HepG2 (cell line): ENCODE results near the gene FETUB. TPM values are rescaled to one million over a fixed set of nuclear protein-coding genes. Genes with fewer than 3 reads are reported as not detected.

ENCODE experiments used
- CHD4 ChIP-seq: fragments of 200-600 bp; sonication (generic); IDR thresholded peaks from 2 replicates; pipeline ENCODE4 v1.7.0; 2017; ENCODE audit warnings: mild to moderate bottlenecking, low read length, borderline replicate concordance
- EEA1 ChIP-seq: sonication (generic); formaldehyde crosslinking; IDR thresholded peaks from 2 replicates; pipeline ENCODE4 v1.5.1; 2020; ENCODE audit warnings: mild to moderate bottlenecking, missing genetic modification reagents, borderline replicate concordance
- EED ChIP-seq: sonication (generic); formaldehyde crosslinking; IDR thresholded peaks from 2 replicates; pipeline ENCODE4 v1.5.0; 2020; ENCODE audit warnings: mild to moderate bottlenecking, missing genetic modification reagents
- GABPA ChIP-seq, 2 experiments: IDR thresholded peaks; 2 replicates each; pipeline ENCODE4 v1.6.1; 2011 to 2016; ENCODE audit warnings: low read depth in 2 of 2, low read length in 1 of 2, missing biosample characterization in 1 of 2, missing genetic modification characterization in 1 of 2
- IKZF1 ChIP-seq: fragments of 450-650 bp; IDR thresholded peaks from 2 replicates; pipeline ENCODE4 v1.7.1; 2016
- ISX ChIP-seq: sonication (generic); formaldehyde crosslinking; conservative IDR thresholded peaks from 2 replicates; pipeline ENCODE4 v1.5.0; 2020; ENCODE audit warnings: missing genetic modification reagents
- MEIS2 ChIP-seq: sonication (generic); formaldehyde crosslinking; IDR thresholded peaks from 2 replicates; pipeline ENCODE4 v1.9.0; 2021; ENCODE audit warnings: mild to moderate bottlenecking, missing genetic modification reagents
- MXD3 ChIP-seq: IDR thresholded peaks from 2 replicates; pipeline ENCODE4 v1.6.1; 2016; ENCODE audit warnings: mild to moderate bottlenecking, missing biosample characterization, missing genetic modification reagents
- NFE2L2 ChIP-seq: fragments of 150-350 bp; IDR thresholded peaks from 2 replicates; pipeline ENCODE4 v1.6.1; 2014; ENCODE audit warnings: low read length
- NFKBIZ ChIP-seq: IDR thresholded peaks from 2 replicates; pipeline ENCODE4 v1.6.1; 2018; ENCODE audit warnings: missing genetic modification reagents, missing compliant biosample characterization
- PAF1 ChIP-seq: IDR thresholded peaks from 2 replicates; pipeline ENCODE4 v1.6.1; 2016; ENCODE audit warnings: missing genetic modification reagents, missing compliant biosample characterization
- REPIN1 ChIP-seq: sonication (generic); formaldehyde crosslinking; IDR thresholded peaks from 2 replicates; pipeline ENCODE4 v1.8.0; 2022; ENCODE audit warnings: missing genetic modification reagents, low read depth, mild to moderate bottlenecking, borderline replicate concordance
- THYN1 ChIP-seq: sonication (generic); formaldehyde crosslinking; IDR thresholded peaks from 2 replicates; pipeline ENCODE4 v1.8.1; 2023; ENCODE audit warnings: low read depth, mild to moderate bottlenecking, moderate library complexity, missing genetic modification reagents, borderline replicate concordance
- U2AF1 ChIP-seq: fragments of 200-400 bp; formaldehyde crosslinking; optimal IDR thresholded peaks from 2 replicates; pipeline ENCODE3; 2017; ENCODE audit warnings: mild to moderate bottlenecking, low read depth, low read length
- ZBTB20 ChIP-seq: sonication (generic); formaldehyde crosslinking; IDR thresholded peaks from 2 replicates; pipeline ENCODE4 v1.8.1; 2023; ENCODE audit warnings: missing genetic modification reagents, low read depth, mild to moderate bottlenecking, borderline replicate concordance
- ZFP62 ChIP-seq: sonication (generic); formaldehyde crosslinking; IDR thresholded peaks from 2 replicates; pipeline ENCODE4 v1.4.0; 2020; ENCODE audit warnings: missing genetic modification reagents
- ZNF224 ChIP-seq: sonication (generic); formaldehyde crosslinking; IDR thresholded peaks from 2 replicates; pipeline ENCODE4 v1.5.0; 2020; ENCODE audit warnings: mild to moderate bottlenecking, missing genetic modification reagents
- ZNF256 ChIP-seq: sonication (generic); formaldehyde crosslinking; conservative IDR thresholded peaks from 2 replicates; pipeline ENCODE4 v1.4.0; 2020; ENCODE audit warnings: missing genetic modification reagents
- ZNF276 ChIP-seq: sonication (generic); formaldehyde crosslinking; IDR thresholded peaks from 2 replicates; pipeline ENCODE4 v1.4.0; 2020; ENCODE audit warnings: mild to moderate bottlenecking, low read depth, missing genetic modification reagents
- ZNF335 ChIP-seq: sonication (generic); formaldehyde crosslinking; IDR thresholded peaks from 2 replicates; pipeline ENCODE4 v1.4.0; 2020; ENCODE audit warnings: missing genetic modification reagents
- polyA plus RNA-seq, 8 experiments: library from polyadenylated mRNA; depleted of rRNA in 3 of 8; stranded (reverse) in 7 of 8; unstranded in 1 of 8; fragments of >200 nt; fragmentation: Illumina TruSeq in 4 of 8; extraction: Trizol in 4 of 8; gene quantifications; 2 replicates each; pipeline versions ENCODE4 v1.2.1 to v1.2.3, GENCODE V29; 2011 to 2016; ENCODE audit warnings: low read depth in 4 of 8, missing spikeins in 1 of 8, mixed read lengths in 1 of 8; ENCODE audit not compliant: insufficient read depth in 1 of 8
- total RNA-seq, 5 experiments: library from RNA; depleted of rRNA; stranded (reverse); fragments of >200 nt; fragmentation: Illumina TruSeq; extraction: Trizol; gene quantifications; 2 replicates each; pipeline ENCODE4 v1.2.3, GENCODE V29; 2016; ENCODE audit warnings: low read depth in 1 of 5
- TF ChIP-seq, protein P1 (sequence below): sonication (generic); formaldehyde crosslinking; IDR thresholded peaks from 2 replicates; pipeline ENCODE4 v1.8.0; 2022; ENCODE audit warnings: missing genetic modification reagents, mild to moderate bottlenecking, moderate library complexity, borderline replicate concordance
- TF ChIP-seq, protein P2 (sequence below): sonication (generic); formaldehyde crosslinking; IDR thresholded peaks from 2 replicates; pipeline ENCODE4 v1.8.0; 2022; ENCODE audit warnings: low read depth, missing genetic modification reagents
- TF ChIP-seq, protein P3 (sequence below): sonication (generic); formaldehyde crosslinking; IDR thresholded peaks from 2 replicates; pipeline ENCODE4 v1.8.1; 2023; ENCODE audit warnings: mild to moderate bottlenecking, missing genetic modification reagents, borderline replicate concordance

FETUB gene
- total and polyA plus RNA-seq, 2 of the 13 experiments (the other 11 are each of a cell fraction or from before 2014, with no cell fraction given) = 2.1 to 4.4 TPM

- TF ChIP-seq, protein P1, sequence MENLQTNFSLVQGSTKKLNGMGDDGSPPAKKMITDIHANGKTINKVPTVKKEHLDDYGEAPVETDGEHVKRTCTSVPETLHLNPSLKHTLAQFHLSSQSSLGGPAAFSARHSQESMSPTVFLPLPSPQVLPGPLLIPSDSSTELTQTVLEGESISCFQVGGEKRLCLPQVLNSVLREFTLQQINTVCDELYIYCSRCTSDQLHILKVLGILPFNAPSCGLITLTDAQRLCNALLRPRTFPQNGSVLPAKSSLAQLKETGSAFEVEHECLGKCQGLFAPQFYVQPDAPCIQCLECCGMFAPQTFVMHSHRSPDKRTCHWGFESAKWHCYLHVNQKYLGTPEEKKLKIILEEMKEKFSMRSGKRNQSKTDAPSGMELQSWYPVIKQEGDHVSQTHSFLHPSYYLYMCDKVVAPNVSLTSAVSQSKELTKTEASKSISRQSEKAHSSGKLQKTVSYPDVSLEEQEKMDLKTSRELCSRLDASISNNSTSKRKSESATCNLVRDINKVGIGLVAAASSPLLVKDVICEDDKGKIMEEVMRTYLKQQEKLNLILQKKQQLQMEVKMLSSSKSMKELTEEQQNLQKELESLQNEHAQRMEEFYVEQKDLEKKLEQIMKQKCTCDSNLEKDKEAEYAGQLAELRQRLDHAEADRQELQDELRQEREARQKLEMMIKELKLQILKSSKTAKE = peak; percentile 81
- TF ChIP-seq ZNF256 (CRISPR knock-in tag) = peak; percentile 49; the same call in 1 of the 2 replicates
- TF ChIP-seq IKZF1 = no peak
- TF ChIP-seq MEIS2 (CRISPR knock-in tag) = peak; percentile 95
- TF ChIP-seq REPIN1 (CRISPR knock-in tag) = peak; percentile 98
- TF ChIP-seq ZNF276 = peak; percentile 87
- TF ChIP-seq ZNF335 = 0 out of 2 replicates have a peak, but pooled peaks have one; percentile 41
- TF ChIP-seq CHD4 = no peak
- TF ChIP-seq THYN1 (CRISPR knock-in tag) = no peak
- TF ChIP-seq NFKBIZ = peak; percentile 86
- no peak for TF ChIP-seq ZNF224 (CRISPR knock-in tag)
- no peak for TF ChIP-seq GABPA (IDR thresholded peaks at IDR 0.05; ENCODE audit: low read depth, low read length)
- TF ChIP-seq GABPA (CRISPR knock-in tag; IDR thresholded peaks at IDR 0.05; ENCODE audit: low read depth) = no peak
- no peak; the same call in 1 of the 2 replicates for TF ChIP-seq ZBTB20 (CRISPR knock-in tag)
- TF ChIP-seq U2AF1 = peak; percentile 57
- TF ChIP-seq EED (CRISPR knock-in tag) = peak; percentile 56; the same call in 1 of the 2 replicates
- no peak for TF ChIP-seq EEA1 (CRISPR knock-in tag)
- TF ChIP-seq NFE2L2 = no peak
- peak; percentile 44; the same call in 1 of the 2 replicates for TF ChIP-seq PAF1 (CRISPR knock-in tag)
- TF ChIP-seq ZFP62 (CRISPR knock-in tag) = no peak
- TF ChIP-seq, protein P2, sequence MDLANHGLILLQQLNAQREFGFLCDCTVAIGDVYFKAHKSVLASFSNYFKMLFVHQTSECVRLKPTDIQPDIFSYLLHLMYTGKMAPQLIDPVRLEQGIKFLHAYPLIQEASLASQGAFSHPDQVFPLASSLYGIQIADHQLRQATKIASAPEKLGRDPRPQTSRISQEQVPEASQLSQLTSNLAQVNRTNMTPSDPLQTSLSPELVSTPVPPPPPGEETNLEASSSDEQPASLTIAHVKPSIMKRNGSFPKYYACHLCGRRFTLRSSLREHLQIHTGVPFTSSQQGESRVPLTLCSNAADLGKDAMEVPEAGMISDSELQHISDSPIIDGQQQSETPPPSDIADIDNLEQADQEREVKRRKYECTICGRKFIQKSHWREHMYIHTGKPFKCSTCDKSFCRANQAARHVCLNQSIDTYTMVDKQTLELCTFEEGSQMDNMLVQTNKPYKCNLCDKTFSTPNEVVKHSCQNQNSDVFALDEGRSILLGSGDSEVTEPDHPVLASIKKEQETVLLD (CRISPR knock-in tag) = peak; percentile 74; the same call in 1 of the 2 replicates
- TF ChIP-seq MXD3 = no peak; the same call in 1 of the 2 replicates
- TF ChIP-seq, protein P3, sequence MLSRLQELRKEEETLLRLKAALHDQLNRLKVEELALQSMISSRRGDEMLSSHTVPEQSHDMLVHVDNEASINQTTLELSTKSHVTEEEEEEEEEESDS = peak; percentile 84
- TF ChIP-seq ISX (CRISPR knock-in tag) = 0 out of 2 replicates have a peak, but pooled peaks have one; percentile 17
Observed at GRCh38 chr3:186612721-186613636, 27.2 kb upstream of the FETUB start, which contains the start of gene AHSG (continued).
